T-helper 1 cell treated with Interleukin-12 subunit alpha and Interleukin-12 subunit beta and Interleukin-4 antibody, amounts not matched to agents 30 μg/mL and 1 μg/mL, for 36 hours (primary cell): Measurements from ENCODE around the gene TRHDE.

Source experiments
- H3K27ac Mint-ChIP-seq: one replicate; pipeline ENCODE4 v1.8.0; 2021; ENCODE audit warnings: mild to moderate bottlenecking, mixed read lengths
- H3K27me3 Mint-ChIP-seq: one replicate; pipeline ENCODE4 v1.8.0; 2021; ENCODE audit warnings: low read depth, mixed read lengths
- H3K36me3 Mint-ChIP-seq: one replicate; pipeline ENCODE4 v1.8.0; 2021; ENCODE audit warnings: low read depth, mixed read lengths
- H3K4me1 Mint-ChIP-seq: one replicate; pipeline ENCODE4 v1.8.0; 2021; ENCODE audit warnings: low read depth, mixed read lengths
- H3K4me3 Mint-ChIP-seq: one replicate; pipeline ENCODE4 v1.8.0; 2021; ENCODE audit warnings: mild to moderate bottlenecking, moderate library complexity, mixed read lengths
- H3K9me3 Mint-ChIP-seq: one replicate; pipeline ENCODE4 v1.8.0; 2021; ENCODE audit warnings: mixed read lengths

The TRHDE gene

DNA sequence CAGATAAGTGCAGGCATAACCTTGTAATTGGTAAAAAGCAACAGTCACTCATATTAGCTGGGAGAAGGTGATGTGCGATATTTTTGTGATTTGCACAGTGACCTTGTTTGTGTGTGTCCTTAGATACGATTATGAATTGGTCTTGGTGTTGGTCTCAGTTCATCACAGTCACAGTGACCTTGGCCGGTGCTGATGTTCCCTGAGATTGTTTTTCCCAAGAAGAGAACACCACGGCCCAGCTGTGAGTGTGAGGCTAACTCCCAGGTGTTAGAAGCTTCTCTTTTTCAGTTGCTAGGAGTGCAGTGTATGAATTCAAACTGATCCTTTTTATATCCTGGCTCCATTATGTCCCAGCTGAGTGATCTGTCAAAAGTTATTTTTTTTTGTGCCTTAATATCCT lies 46.2 kb downstream of the TRHDE start:
- Mint-ChIP-seq H3K36me3 (no peaks in the 10 kb centered on the region), H3K4me3 (no peak overlapping the region), H3K27ac (no peak overlapping the region), H3K9me3 (peaks cover 3% of the 10 kb centered on the region), H3K27me3 (no peaks in the 10 kb centered on the region), H3K4me1 (no peaks in the 10 kb centered on the region)

DNA sequence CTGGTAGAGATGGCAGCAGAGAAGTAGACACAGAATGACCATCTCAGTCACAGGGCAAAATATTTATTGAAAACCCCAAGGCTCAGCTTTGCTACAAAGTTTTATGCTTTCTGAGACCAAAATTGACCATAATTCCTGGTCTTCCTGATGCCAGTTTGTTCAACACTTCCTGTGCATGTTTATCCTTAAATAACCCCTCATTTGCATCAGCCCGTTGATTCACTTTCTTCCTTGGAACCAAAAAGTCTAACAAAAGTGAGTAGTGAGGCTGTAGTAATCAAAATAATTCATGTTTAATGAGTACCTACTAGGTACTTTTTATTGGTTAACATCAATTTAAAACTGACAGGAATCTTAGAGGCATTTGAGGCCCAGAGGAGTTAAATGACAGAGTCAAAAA lies 51.7 kb downstream of the TRHDE start:
- Mint-ChIP-seq H3K27ac (no peak overlapping the region), H3K9me3 (peaks cover under 1% of the 10 kb centered on the region), H3K4me1 (no peaks in the 10 kb centered on the region), H3K4me3 (no peak overlapping the region), H3K36me3 (no peaks in the 10 kb centered on the region), H3K27me3 (no peaks in the 10 kb centered on the region)

DNA sequence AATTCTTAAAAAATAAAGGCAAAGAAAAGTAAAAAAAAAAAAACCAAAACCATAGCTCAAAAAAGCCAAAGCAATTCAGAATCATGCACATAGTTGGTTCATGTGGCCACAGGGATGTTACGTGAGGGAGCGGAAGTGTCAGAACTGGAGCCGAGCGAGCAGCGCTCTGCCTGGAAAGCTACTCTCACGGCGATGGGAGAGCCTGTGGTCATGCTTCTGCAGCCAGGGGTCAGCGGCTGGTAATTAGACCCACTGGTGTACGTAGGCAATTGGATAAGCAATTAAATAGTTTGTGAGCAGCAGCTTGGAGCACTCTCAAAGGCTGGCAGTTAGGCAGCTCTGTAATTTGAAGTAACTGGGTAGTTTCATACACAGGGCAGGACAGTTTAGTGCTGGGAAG lies 58.1 kb downstream of the TRHDE start:
- H3K27ac Mint-ChIP-seq, result no peak overlapping the region
- H3K4me1 Mint-ChIP-seq, result no peaks in the 10 kb centered on the region
- H3K27me3 Mint-ChIP-seq, result no peaks in the 10 kb centered on the region
- H3K4me3 Mint-ChIP-seq, result no peak overlapping the region
- no peaks in the 10 kb centered on the region for H3K36me3 Mint-ChIP-seq
- H3K9me3 Mint-ChIP-seq, result peaks cover 3% of the 10 kb centered on the region

DNA sequence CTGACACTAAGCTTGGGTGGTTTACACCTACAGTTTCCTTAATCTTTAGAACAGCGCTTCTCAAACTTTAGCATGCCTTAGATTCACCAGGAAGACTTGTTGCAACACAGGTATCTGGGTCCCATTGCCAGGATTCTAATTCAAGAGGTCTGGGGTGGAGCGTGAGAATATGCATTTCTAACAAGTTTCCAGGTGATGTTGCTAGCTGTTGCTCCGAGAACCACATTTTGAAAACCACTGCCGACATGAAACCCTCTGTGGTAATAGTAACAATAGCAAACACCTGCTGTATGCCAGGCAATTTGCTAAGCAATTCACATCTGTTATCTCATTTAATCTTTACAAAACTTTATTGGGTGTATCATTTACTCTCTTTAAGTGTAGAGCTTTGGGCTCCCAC lies 58.6 kb downstream of the TRHDE start:
- Mint-ChIP-seq H3K4me3 (no peak overlapping the region), H3K36me3 (no peaks in the 10 kb centered on the region), H3K9me3 (peaks cover 3% of the 10 kb centered on the region), H3K4me1 (no peaks in the 10 kb centered on the region), H3K27ac (no peak overlapping the region), H3K27me3 (no peaks in the 10 kb centered on the region)

DNA sequence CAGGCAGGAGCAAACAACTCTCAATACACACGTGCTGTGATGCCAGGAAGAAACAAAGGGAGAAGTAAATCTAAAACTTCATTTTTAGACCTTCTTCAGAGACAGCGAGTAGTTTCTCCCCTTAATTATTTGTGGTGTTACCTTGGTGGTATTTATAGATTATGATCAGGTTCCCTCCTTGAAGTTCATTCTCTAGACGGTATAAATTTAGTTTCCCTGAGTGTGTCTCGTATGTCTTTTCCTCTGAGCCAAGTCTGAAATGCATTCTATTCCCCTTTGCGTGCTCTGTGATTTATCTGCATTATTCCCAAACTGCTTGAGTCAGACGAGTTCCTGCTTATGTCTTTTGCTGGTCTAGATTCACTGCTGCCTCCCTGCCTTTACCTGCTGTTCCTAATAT lies 65.2 kb downstream of the TRHDE start:
- no peak overlapping the region for H3K4me3 Mint-ChIP-seq
- H3K9me3 Mint-ChIP-seq, result no peaks in the 10 kb centered on the region
- peaks cover 3% of the 10 kb centered on the region for H3K27me3 Mint-ChIP-seq
- H3K27ac Mint-ChIP-seq, result no peak overlapping the region
- H3K4me1 Mint-ChIP-seq, result no peaks in the 10 kb centered on the region
- H3K36me3 Mint-ChIP-seq, result no peaks in the 10 kb centered on the region

DNA sequence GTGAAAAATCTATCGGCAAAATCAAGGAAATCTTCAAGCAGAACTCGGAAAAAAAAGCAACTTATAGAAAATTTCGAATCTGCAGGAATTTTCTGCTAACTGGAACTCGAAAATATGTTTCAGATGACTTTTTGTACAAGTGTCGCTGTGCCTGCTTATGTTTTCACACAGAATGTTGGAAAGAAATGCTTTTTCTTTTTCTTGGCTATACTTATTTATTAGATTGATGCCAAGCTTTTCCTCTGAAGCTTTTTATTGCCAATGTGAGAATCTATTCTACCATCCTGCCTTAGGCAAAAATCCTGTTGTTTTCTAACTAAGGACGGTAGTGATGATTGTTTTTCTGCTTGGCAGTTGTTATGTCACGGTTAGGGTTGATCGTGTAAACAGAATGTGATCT lies 65.8 kb downstream of the TRHDE start:
- H3K4me1 Mint-ChIP-seq, result no peaks in the 10 kb centered on the region
- peaks cover 3% of the 10 kb centered on the region for H3K27me3 Mint-ChIP-seq
- H3K4me3 Mint-ChIP-seq, result no peak overlapping the region
- H3K9me3 Mint-ChIP-seq, result no peaks in the 10 kb centered on the region
- no peak overlapping the region for H3K27ac Mint-ChIP-seq
- H3K36me3 Mint-ChIP-seq, result no peaks in the 10 kb centered on the region

DNA sequence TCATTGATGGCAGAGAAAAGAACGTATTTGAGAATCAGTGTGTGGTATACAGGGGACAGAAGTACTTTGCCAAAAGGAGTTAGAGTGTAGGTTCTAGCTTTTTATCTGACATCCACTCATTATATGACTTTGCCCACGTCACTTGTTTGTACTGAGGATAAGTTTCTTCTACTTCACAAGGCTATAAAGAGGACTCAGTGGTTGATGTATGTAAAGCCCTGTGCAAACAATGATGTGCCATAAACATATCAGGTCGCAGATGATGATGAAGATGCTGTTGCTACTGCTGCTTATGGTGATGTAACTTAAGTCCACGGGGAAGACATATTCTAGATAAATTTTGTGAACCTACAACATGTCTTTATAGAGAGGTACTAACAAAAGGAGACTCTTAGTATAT lies 66.3 kb downstream of the TRHDE start:
- Mint-ChIP-seq H3K4me3 (no peak overlapping the region), H3K27me3 (peaks cover 3% of the 10 kb centered on the region), H3K27ac (no peak overlapping the region), H3K9me3 (no peaks in the 10 kb centered on the region), H3K36me3 (no peaks in the 10 kb centered on the region), H3K4me1 (no peaks in the 10 kb centered on the region)

DNA sequence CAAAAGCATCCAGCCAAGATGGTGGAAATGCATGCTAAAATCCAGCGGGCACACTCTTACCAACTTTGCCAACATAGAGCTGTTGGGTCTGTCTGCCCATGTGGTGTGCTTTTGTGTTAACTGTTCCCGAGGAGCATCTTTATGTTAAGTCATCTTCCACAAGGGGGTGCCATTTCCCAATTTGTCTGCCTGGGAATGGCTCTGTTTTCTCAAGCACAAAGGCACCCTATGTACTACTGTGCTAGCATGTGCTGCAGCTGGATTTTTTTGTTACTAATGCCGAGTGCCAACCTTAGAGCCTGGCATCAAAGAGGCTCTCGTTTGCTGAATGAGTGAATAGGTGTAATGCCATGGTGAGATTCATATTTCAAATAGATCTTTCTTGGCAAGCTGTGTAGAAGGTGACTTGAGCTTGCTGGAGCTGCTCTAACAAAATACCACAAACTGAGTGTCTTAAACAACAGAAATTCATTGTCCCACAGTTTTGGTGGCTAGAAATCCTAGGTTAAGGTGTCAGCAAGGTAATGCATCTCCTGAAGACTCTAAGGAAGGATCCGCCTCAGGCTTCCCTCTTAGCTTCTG lies 74.3 kb downstream of the TRHDE start:
- Mint-ChIP-seq H3K4me3 (no peak overlapping the region), H3K27me3 (peaks cover under 1% of the 10 kb centered on the region), H3K9me3 (no peaks in the 10 kb centered on the region), H3K4me1 (no peaks in the 10 kb centered on the region), H3K27ac (no peak overlapping the region), H3K36me3 (no peaks in the 10 kb centered on the region)

DNA sequence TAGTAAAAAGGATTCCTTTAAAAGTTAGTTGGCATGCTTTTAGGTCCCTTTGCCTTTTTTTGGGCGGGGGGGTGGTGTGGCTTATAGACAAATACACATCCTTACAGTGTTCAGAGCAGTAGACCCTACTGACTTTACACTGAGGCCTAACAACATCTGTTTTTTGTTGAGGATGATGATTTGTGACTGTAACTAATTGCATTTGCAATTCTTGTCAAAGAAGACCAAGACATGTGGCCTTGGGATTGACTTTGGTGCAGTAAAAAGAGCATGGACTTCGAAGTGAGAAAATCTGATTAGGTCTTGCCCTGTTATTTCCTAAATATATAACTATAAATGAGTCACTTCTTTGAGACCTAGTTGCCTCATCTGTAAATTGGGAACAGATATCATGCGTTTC lies 77.3 kb downstream of the TRHDE start:
- H3K27ac Mint-ChIP-seq, result no peak overlapping the region
- H3K4me1 Mint-ChIP-seq, result no peaks in the 10 kb centered on the region
- no peaks in the 10 kb centered on the region for H3K27me3 Mint-ChIP-seq

DNA sequence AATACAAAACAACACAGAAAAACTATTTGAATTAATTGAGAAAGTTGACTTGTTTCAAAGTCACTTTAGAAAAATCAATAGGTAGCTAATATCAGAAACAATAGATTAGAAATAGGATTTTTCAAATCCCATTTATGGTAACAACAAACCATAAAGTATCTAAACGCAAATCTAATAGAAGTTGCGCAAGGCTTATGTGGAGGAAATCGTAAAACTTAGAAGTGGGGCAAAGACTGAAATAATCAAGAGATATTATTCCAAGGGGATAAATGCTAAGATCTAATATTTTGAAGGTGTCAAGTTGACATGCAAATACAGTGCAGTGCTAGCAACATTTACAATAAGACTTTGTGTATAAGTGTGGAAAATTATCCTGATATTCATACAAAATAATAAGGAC lies 87.2 kb downstream of the TRHDE start:
- H3K4me3 Mint-ChIP-seq, result no peak overlapping the region
- no peaks in the 10 kb centered on the region for H3K27me3 Mint-ChIP-seq
- no peaks in the 10 kb centered on the region for H3K9me3 Mint-ChIP-seq
- no peaks in the 10 kb centered on the region for H3K4me1 Mint-ChIP-seq
- no peaks in the 10 kb centered on the region for H3K36me3 Mint-ChIP-seq
- no peak overlapping the region for H3K27ac Mint-ChIP-seq

More for the DNA sequence above, 77.3 kb downstream of the TRHDE start:
- Mint-ChIP-seq H3K4me3 (no peak overlapping the region), H3K36me3 (no peaks in the 10 kb centered on the region), H3K9me3 (no peaks in the 10 kb centered on the region)

DNA sequence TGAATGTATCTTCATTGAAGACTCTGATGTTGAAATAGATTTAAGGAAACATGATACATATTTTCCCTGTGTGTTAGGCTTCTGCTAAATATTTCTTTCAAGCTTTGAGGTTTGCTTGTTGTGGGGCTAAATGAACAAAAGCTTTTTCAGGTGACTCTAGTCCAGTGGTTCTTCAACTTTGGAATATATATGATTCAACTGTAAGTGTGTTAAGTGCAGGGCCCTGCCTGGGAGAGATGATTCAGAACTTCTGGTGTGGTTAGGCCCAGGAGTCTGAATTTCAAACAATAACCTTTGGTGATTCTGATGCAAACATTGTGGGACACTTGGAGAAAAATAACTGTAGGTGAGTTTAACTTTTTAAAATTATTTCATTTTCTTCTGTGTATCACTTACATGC lies 93.0 kb downstream of the TRHDE start:
- no peaks in the 10 kb centered on the region for H3K27me3 Mint-ChIP-seq
- no peak overlapping the region for H3K27ac Mint-ChIP-seq
- H3K4me1 Mint-ChIP-seq, result no peaks in the 10 kb centered on the region
- H3K4me3 Mint-ChIP-seq, result no peak overlapping the region
- no peaks in the 10 kb centered on the region for H3K36me3 Mint-ChIP-seq
- H3K9me3 Mint-ChIP-seq, result no peaks in the 10 kb centered on the region

DNA sequence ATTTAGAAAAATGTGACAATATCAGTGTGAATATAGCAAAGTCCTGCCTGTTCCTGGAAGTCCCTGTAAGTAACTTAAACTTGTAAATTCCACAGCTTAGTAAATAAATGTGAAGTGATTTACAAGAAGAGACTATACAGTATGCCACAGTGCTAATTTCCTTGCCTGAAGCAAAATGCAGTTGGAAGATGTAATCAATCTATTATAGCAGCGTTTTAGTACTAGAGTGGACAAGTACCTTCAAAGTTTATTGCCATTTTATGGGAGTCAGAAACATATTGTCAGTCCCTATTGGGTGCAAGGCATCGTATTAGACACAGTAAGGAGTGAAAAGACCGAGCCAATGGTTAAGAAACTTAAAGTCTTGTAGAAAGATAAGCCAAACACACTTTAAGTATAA lies 94.1 kb downstream of the TRHDE start:
- Mint-ChIP-seq H3K36me3 (no peaks in the 10 kb centered on the region), H3K4me3 (no peak overlapping the region), H3K27me3 (no peaks in the 10 kb centered on the region), H3K27ac (no peak overlapping the region), H3K9me3 (no peaks in the 10 kb centered on the region), H3K4me1 (no peaks in the 10 kb centered on the region)

DNA sequence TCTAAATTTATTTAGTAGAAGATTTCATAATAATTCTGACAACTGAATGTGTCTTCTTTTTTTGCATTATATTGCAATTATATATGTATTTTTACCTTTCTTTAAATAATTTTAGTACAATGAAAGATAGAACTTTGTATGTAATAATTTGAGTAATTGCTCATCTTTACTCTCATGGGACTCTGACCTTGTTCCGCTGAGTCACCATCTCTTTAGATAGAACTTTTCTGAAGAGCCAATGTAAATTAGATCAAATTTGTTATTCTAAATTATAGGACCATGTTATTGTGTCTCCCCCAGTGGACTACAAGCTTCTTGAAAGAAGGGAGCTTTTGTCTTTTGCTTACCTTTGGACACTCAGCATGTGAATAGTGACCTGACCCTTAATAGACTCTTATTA lies 96.1 kb downstream of the TRHDE start:
- H3K4me1 Mint-ChIP-seq, result no peaks in the 10 kb centered on the region
- H3K4me3 Mint-ChIP-seq, result no peak overlapping the region
- no peaks in the 10 kb centered on the region for H3K27me3 Mint-ChIP-seq
- H3K36me3 Mint-ChIP-seq, result no peaks in the 10 kb centered on the region
- no peaks in the 10 kb centered on the region for H3K9me3 Mint-ChIP-seq
- H3K27ac Mint-ChIP-seq, result no peak overlapping the region

DNA sequence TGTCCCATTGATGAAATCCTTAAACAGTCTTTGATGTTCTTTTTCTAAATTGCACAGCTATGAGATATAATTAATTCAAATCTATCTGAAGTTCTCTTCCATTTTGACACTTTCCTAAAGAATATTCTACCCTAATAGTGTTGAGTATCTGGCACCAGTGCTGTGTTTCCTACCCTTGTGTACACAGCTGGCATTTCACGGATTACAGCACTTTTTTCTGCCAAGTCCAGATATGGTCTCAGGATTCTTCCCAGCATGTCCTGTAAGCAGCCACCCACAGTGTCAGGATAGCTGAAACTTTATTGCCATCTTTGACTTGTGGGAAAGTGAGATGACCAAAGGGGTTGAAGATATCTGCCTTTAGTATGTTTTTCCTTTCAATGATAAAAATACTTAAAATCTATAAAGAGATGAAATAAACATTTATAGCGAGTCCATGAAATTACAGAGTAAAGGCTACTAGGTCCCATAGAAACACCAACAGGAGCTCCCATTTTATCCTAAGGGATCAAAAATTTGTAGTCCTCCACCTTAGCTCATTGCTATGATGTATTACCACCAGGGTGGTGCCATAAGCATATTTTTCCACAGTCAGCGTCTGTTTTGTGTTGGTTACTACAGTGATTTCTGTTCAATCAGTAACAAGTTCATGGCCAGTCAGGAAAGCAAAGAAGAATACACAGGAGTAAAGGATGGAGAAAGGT lies 96.7 kb downstream of the TRHDE start:
- H3K4me3 Mint-ChIP-seq, result no peak overlapping the region
- no peaks in the 10 kb centered on the region for H3K9me3 Mint-ChIP-seq
- H3K4me1 Mint-ChIP-seq, result no peaks in the 10 kb centered on the region
- no peak overlapping the region for H3K27ac Mint-ChIP-seq
- H3K27me3 Mint-ChIP-seq, result no peaks in the 10 kb centered on the region
- H3K36me3 Mint-ChIP-seq, result no peaks in the 10 kb centered on the region

DNA sequence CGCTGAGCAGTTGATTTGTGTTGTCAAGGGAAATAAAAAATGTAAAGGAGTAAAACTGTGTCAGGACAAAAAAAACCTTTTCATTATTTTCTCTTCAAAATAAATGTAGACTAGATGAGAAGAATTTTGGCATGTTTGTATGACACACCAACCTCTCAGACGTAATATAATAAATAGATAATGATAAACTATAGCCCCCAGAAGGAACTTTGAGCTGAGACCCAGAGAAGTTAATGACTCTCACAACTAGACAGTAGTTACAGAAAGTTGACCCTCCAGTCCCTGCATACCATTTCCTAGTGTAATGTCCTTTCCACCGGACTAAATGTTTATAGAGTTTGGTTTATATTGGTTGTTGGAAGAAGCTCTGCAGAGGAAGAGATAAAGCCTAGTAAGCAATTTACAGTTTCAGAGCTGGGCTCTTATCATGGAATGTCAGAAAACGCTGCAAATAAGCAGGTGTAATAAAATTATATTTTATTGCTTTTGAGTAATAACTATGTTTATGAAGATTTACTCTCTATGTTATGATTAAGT lies 97.3 kb downstream of the TRHDE start:
- H3K36me3 Mint-ChIP-seq, result no peaks in the 10 kb centered on the region
- H3K4me1 Mint-ChIP-seq, result no peaks in the 10 kb centered on the region
- H3K27ac Mint-ChIP-seq, result no peak overlapping the region
- no peaks in the 10 kb centered on the region for H3K27me3 Mint-ChIP-seq
- no peaks in the 10 kb centered on the region for H3K9me3 Mint-ChIP-seq
- H3K4me3 Mint-ChIP-seq, result no peak overlapping the region
